Glutamatergic neuron (in vitro differentiated cells): Measurements from ENCODE around the gene TENT4B. TPM values are rescaled to one million over a fixed set of nuclear protein-coding genes. Genes with fewer than 3 reads are reported as not detected.

Experiments
- DNase-seq: peaks from one replicate; pipeline ENCODE4 v3.0.0; 2022
- H3K27ac Mint-ChIP-seq: one replicate; pipeline ENCODE4 v1.8.0; 2020; ENCODE audit warnings: mild to moderate bottlenecking, mixed read lengths, inconsistent platforms; ENCODE audit not compliant: unreplicated experiment
- H3K27me3 Mint-ChIP-seq: one replicate; pipeline ENCODE4 v1.8.0; 2020; ENCODE audit warnings: mild to moderate bottlenecking, moderate library complexity, mixed read lengths, inconsistent platforms; ENCODE audit not compliant: unreplicated experiment
- H3K36me3 Mint-ChIP-seq: one replicate; pipeline ENCODE4 v1.8.0; 2020; ENCODE audit warnings: mild to moderate bottlenecking, mixed read lengths, inconsistent platforms; ENCODE audit not compliant: unreplicated experiment
- H3K4me1 Mint-ChIP-seq: one replicate; pipeline ENCODE4 v1.8.0; 2020; ENCODE audit warnings: mild to moderate bottlenecking, low read depth, mixed read lengths, inconsistent platforms; ENCODE audit not compliant: unreplicated experiment
- H3K4me3 Mint-ChIP-seq: one replicate; pipeline ENCODE4 v1.8.0; 2020; ENCODE audit warnings: mild to moderate bottlenecking, mixed read lengths, inconsistent platforms; ENCODE audit not compliant: unreplicated experiment
- H3K9me3 Mint-ChIP-seq: one replicate; pipeline ENCODE4 v1.8.0; 2020; ENCODE audit warnings: mild to moderate bottlenecking, moderate library complexity, mixed read lengths, inconsistent platforms; ENCODE audit not compliant: unreplicated experiment
- CTCF ChIP-seq: fragments of 200-600 bp; sonication (generic); IDR thresholded peaks from one replicate; pipeline ENCODE4 v1.5.0; 2021; ENCODE audit not compliant: partially characterized antibody, unreplicated experiment
- total RNA-seq: library from RNA; stranded (reverse); fragmentation: NEBNext Ultra II Directional; extraction: Animal tissue kit (Norgen Biotek cat#: 25700); gene quantifications from one replicate; pipeline ENCODE4 v1.2.1, GENCODE V29; 2021; ENCODE audit not compliant: unreplicated experiment

TENT4B gene
- total RNA-seq, 1 donor from 2014 or later: 9.5 TPM

GRCh38 chr16:50227120-50227519 is 74.0 kb downstream of the TENT4B start:
- Mint-ChIP-seq H3K27me3 (no peaks in the 10 kb centered on the region), H3K36me3 (no peaks in the 10 kb centered on the region), H3K4me1 (peaks cover 4% of the 10 kb centered on the region), H3K9me3 (peaks cover 2% of the 10 kb centered on the region), H3K27ac (no peak overlapping the region), H3K4me3 (no peak overlapping the region)
- no peak for TF ChIP-seq CTCF
- DNase-seq: no peak

GRCh38 chr16:50227665-50228064 is 74.6 kb downstream of the TENT4B start:
- Mint-ChIP-seq H3K4me1 (peaks cover 4% of the 10 kb centered on the region), H3K27me3 (no peaks in the 10 kb centered on the region), H3K36me3 (no peaks in the 10 kb centered on the region), H3K9me3 (peaks cover 2% of the 10 kb centered on the region), H3K4me3 (no peak overlapping the region), H3K27ac (no peak overlapping the region)
- no peak for DNase-seq
- TF ChIP-seq CTCF: no peak

GRCh38 chr16:50228364-50228868 is 75.3 kb downstream of the TENT4B start:
- H3K27ac Mint-ChIP-seq: no peak overlapping the region
- no peak for DNase-seq
- peaks cover 4% of the 10 kb centered on the region for H3K4me1 Mint-ChIP-seq
- H3K27me3 Mint-ChIP-seq: no peaks in the 10 kb centered on the region
- no peak for TF ChIP-seq CTCF
- H3K36me3 Mint-ChIP-seq: no peaks in the 10 kb centered on the region
- H3K4me3 Mint-ChIP-seq: no peak overlapping the region
- peaks cover 2% of the 10 kb centered on the region for H3K9me3 Mint-ChIP-seq

- no peak for TF ChIP-seq CTCF
- Mint-ChIP-seq H3K27ac (no peak overlapping the region), H3K4me3 (no peak overlapping the region), H3K27me3 (no peaks in the 10 kb centered on the region), H3K36me3 (no peaks in the 10 kb centered on the region), H3K9me3 (peaks cover 2% of the 10 kb centered on the region), H3K4me1 (peaks cover 4% of the 10 kb centered on the region)
- DNase-seq: no peak
These were observed 76.1 kb downstream of the TENT4B start for GRCh38 chr16:50229149-50229726.

GRCh38 chr16:50234771-50235556 is 81.9 kb downstream of the TENT4B start:
- Mint-ChIP-seq H3K4me1 (no peaks in the 10 kb centered on the region), H3K4me3 (no peak overlapping the region), H3K27ac (no peak overlapping the region), H3K27me3 (no peaks in the 10 kb centered on the region), H3K36me3 (no peaks in the 10 kb centered on the region), H3K9me3 (no peaks in the 10 kb centered on the region)
- no peak for DNase-seq
- TF ChIP-seq CTCF: no peak
